Measurements from ENCODE around the gene ETV1.

DNA sequence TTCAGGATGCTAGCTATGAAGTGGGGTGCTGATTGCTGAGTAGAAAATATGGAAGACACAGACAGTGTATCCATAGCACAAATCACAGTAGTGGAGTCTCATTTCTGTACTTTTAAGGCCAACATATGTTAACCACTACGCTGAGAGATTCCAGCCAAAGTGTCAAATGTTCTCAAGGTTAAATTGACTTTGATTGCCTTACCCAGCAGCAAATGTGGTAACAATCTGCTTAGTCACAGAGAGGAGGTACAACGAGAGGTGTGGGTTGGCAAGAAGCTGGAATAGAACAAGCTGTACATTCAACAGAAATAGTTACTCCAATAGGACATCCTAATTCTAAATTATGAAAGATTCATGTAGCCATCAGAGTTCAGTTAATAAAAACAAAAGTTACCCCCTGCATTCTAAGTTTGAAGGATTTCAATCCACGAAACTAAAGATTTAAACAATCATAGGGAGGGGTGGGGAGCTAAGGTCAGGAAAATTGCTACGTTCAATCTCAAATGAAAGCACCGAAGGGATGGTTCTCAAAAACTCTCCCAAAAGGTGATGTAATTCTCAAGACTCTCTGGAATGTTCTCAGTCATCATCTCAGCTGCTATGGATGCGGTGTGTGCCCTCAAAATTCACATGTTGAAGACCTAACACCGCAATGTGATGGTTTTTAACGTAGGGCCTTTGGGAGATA, 137.0 kb downstream of the ETV1 start:
- TF ChIP-seq POLR2A (IDR thresholded peaks at IDR 0.05) = no peak
- TF ChIP-seq, protein P1, sequence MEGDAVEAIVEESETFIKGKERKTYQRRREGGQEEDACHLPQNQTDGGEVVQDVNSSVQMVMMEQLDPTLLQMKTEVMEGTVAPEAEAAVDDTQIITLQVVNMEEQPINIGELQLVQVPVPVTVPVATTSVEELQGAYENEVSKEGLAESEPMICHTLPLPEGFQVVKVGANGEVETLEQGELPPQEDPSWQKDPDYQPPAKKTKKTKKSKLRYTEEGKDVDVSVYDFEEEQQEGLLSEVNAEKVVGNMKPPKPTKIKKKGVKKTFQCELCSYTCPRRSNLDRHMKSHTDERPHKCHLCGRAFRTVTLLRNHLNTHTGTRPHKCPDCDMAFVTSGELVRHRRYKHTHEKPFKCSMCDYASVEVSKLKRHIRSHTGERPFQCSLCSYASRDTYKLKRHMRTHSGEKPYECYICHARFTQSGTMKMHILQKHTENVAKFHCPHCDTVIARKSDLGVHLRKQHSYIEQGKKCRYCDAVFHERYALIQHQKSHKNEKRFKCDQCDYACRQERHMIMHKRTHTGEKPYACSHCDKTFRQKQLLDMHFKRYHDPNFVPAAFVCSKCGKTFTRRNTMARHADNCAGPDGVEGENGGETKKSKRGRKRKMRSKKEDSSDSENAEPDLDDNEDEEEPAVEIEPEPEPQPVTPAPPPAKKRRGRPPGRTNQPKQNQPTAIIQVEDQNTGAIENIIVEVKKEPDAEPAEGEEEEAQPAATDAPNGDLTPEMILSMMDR (IDR thresholded peaks at IDR 0.05) = no peak
